HEK293T (cell line): Measurements from ENCODE around the gene BSN.

Experiments used
- ELF4 ChIP-seq: fragments of 450-650 bp; IDR thresholded peaks from 2 replicates; pipeline ENCODE4 v1.6.1; 2017; ENCODE audit warnings: antibody characterized with exemption
- SP1 ChIP-seq: fragments of 450-650 bp; IDR thresholded peaks from 2 replicates; pipeline ENCODE4 v1.6.1; 2017
- TARDBP ChIP-seq: fragments of 450-650 bp; IDR thresholded peaks from 2 replicates; pipeline ENCODE4 v1.6.1; 2016

GRCh38 chr3:49529567-49529966 lies 24.7 kb upstream of the BSN start:
- TF ChIP-seq TARDBP = no peak
- no peak for TF ChIP-seq ELF4
- no peak for TF ChIP-seq SP1
